Neural cell (in vitro differentiated cells): ENCODE results near the gene CNR2.

ENCODE experiments used
- CTCF ChIP-seq: fragments of 450-650 bp; IDR thresholded peaks from 2 replicates; pipeline ENCODE4 v1.5.1; 2014; ENCODE audit warnings: antibody characterized with exemption, mild to moderate bottlenecking, moderate library complexity; ENCODE audit not compliant: poor library complexity, severe bottlenecking
- EP300 ChIP-seq: fragments of 450-650 bp; conservative IDR thresholded peaks from 2 replicates; pipeline ENCODE4 v1.6.1; 2014; ENCODE audit warnings: antibody characterized with exemption, mild to moderate bottlenecking, moderate library complexity; ENCODE audit not compliant: poor library complexity, severe bottlenecking
- POLR2AphosphoS5 ChIP-seq: IDR thresholded peaks from 2 replicates; pipeline ENCODE4 v1.6.1; 2012
- TAF1 ChIP-seq: IDR thresholded peaks from 2 replicates; pipeline ENCODE4 v1.6.1; 2012; ENCODE audit warnings: low read depth

GRCh38 chr1:23928789-23929188 is 15.6 kb upstream of the CNR2 start:
- no peak for TF ChIP-seq CTCF
- no peak for TF ChIP-seq TAF1
- no peak for TF ChIP-seq EP300
- no peak for TF ChIP-seq POLR2AphosphoS5
